C4-2B (cell line): ENCODE results near the gene PCIF1.

ENCODE experiments used
- CTCF ChIP-seq: fragments of 450-650 bp; conservative IDR thresholded peaks from 2 replicates; pipeline ENCODE4 v1.5.1; 2017; ENCODE audit warnings: mild to moderate bottlenecking
- ZFX ChIP-seq: fragments of 450-650 bp; IDR thresholded peaks from 2 replicates; pipeline ENCODE4 v1.6.1; 2017

DNA sequence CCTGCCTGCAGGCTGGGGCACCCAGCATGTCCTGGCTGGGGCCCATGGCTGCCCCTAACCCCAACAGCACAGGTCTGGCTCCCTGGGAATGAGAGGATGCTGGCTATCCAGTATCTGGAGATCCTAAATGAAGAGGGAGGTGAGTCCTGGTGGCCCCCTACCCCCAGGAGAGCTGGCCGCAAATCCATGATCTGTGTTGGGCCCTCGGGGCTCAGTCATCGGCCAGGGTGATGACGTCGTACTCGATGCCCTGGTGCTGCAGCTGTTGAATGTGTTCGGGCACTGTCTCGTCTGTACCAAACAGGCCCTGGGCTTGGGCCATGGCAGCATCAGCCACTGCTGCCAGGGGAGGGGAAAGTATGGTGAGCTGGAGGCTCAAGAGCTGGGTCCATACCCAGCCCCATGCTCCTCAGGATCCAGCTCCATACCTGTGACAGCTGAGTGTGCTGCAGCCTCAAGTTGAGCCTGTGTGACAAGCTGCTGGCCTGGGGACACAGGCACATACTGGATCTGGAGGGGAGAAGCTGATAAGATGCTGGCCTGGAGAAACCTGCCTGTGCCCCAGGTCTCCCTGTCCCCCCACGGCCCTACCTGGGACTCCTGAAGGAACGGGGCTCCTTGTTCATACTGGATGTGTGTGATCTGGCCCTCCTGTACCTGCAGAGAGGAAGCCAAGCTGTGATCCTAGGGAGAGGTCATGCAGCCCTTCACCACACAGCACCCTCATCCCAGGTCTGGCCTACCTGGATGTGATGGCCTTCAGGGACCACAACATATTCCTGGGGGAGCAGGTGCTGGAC lies 14.5 kb downstream of the PCIF1 start:
- TF ChIP-seq CTCF (no peak), ZFX (no peak)
